K562 (cell line): ENCODE results near the gene LSM12. TPM values are rescaled to one million over a fixed set of nuclear protein-coding genes. Genes with fewer than 3 reads are reported as not detected.

ENCODE experiments used
- ATAC-seq: fragments of 200-7000 bp; cut with Tn5 transposase; 3 replicates; pipeline ENCODE4 v1.9.1; 2020; ENCODE audit warnings: moderate library complexity
- BruUV-seq: library from RNA; stranded (reverse); fragments of 400-500 nt; replicated peaks from 2 replicates; lab custom pipeline; 2021; lab: Mats Ljungman, UMichigan
- CTCF ChIA-PET: fragments of 300-600 bp; formaldehyde crosslinking; extraction: SDS; loops from one replicate; lab custom pipeline; 2021; ENCODE audit warnings: low intra/inter-chr PET ratio; lab: Yijun Ruan, JAX
- POLR2A ChIA-PET: fragments of 300-600, 350-650 bp; sonication (Branson Sonifier 250); formaldehyde crosslinking; extraction: SDS; loops from one replicate; lab custom pipeline; 2021; ENCODE audit warnings: antibody characterized with exemption, inconsistent platforms; lab: Yijun Ruan, JAX
- DNase-seq, 4 experiments: peaks; one replicate each; pipeline versions ENCODE4 v3.0.0 to v3.0.0-alpha.2; 2011 to 2018; ENCODE audit warnings: low spot score in 3 of 4, mixed read lengths in 3 of 4; ENCODE audit errors: extremely low read depth in 1 of 4
- FAIRE-seq: peaks from 2 replicates; lab custom pipeline; 2011; peaks lifted over from hg19 to GRCh38; lab: Jason Lieb, UNC
- H2AFZ ChIP-seq: 2 replicates; pipeline ENCODE4 v1.6.0; 2011; ENCODE audit warnings: low read depth, low read length, control low read depth, inconsistent platforms
- H3K27ac ChIP-seq: fragments of 200-600 bp; 3 replicates; pipeline ENCODE4 v1.8.0; 2011; ENCODE audit warnings: low read depth, mild to moderate bottlenecking, control low read depth, inconsistent platforms, low read length, moderate library complexity, mixed read lengths; ENCODE audit errors: extremely low read depth
- H3K27me3 ChIP-seq, 2 experiments: fragments of 300-600 bp in 1 of 2; 2 replicates in 1 of 2; 3 replicates in 1 of 2; pipeline versions ENCODE4 v1.6.0 to v1.8.0; 2011; ENCODE audit warnings: inconsistent platforms in 2 of 2, low read length in 2 of 2, mild to moderate bottlenecking in 1 of 2, mixed read lengths in 1 of 2, moderate library complexity in 1 of 2; ENCODE audit not compliant: control insufficient read depth in 2 of 2, insufficient read depth in 2 of 2
- H3K36me3 ChIP-seq: fragments of 300-600 bp; 3 replicates; pipeline ENCODE4 v1.8.0; 2011; ENCODE audit warnings: mild to moderate bottlenecking, low read length, inconsistent platforms; ENCODE audit not compliant: control insufficient read depth, insufficient read depth
- H3K4me1 ChIP-seq, 2 experiments: fragments of 200-600 bp in 1 of 2; replicated peaks in 1 of 2; 2 replicates in 1 of 2; 3 replicates in 1 of 2; pipeline versions ENCODE4 v1.5.1 to v1.8.0; 2011; ENCODE audit warnings: inconsistent platforms in 2 of 2, low read length in 2 of 2, mild to moderate bottlenecking in 1 of 2, mixed read lengths in 1 of 2, moderate library complexity in 1 of 2; ENCODE audit not compliant: control insufficient read depth in 2 of 2, insufficient read depth in 2 of 2
- H3K4me2 ChIP-seq: 2 replicates; pipeline ENCODE4 v1.6.1; 2011; ENCODE audit warnings: low read length, control low read depth, inconsistent platforms, mixed read lengths; ENCODE audit not compliant: insufficient read depth
- H3K4me3 ChIP-seq: fragments of 200-600 bp; sonication (generic), shearing (Covaris generic); 2 replicates; pipeline ENCODE4 v1.5.1; 2016; ENCODE audit warnings: control low read depth, inconsistent platforms
- H3K79me2 ChIP-seq: fragments of 200-600 bp; 3 replicates; pipeline ENCODE4 v1.8.0; 2011; ENCODE audit warnings: low read length, inconsistent platforms; ENCODE audit not compliant: control insufficient read depth, insufficient read depth
- H3K9ac ChIP-seq, 2 experiments: 2 replicates each; pipeline versions ENCODE4 v1.6.0 to v1.6.1; 2011; ENCODE audit warnings: low read depth in 2 of 2, low read length in 2 of 2, control low read depth in 1 of 2, inconsistent platforms in 1 of 2, mild to moderate bottlenecking in 1 of 2, mixed read lengths in 1 of 2; ENCODE audit not compliant: insufficient read depth in 1 of 2
- H3K9me1 ChIP-seq: one replicate; pipeline ENCODE4 v1.6.0; 2011; ENCODE audit warnings: inconsistent platforms, mild to moderate bottlenecking, low read length, moderate library complexity; ENCODE audit not compliant: control insufficient read depth, insufficient read depth
- H3K9me3 ChIP-seq: replicated peaks from 2 replicates; pipeline ENCODE4 v1.5.1; 2011; ENCODE audit warnings: low read depth, low read length, inconsistent platforms; ENCODE audit not compliant: control insufficient read depth, insufficient read depth
- H4K20me1 ChIP-seq: replicated peaks from 2 replicates; pipeline ENCODE4 v1.6.1; 2011; ENCODE audit warnings: low read length, inconsistent platforms, mixed read lengths; ENCODE audit not compliant: control insufficient read depth, insufficient read depth
- ETV1 ChIP-seq: fragments of 450-650 bp; conservative IDR thresholded peaks from 2 replicates; pipeline ENCODE4 v1.6.1; 2016; ENCODE audit warnings: missing genetic modification characterization, control low read depth, low read depth, missing compliant biosample characterization
- MAZ ChIP-seq, 2 experiments: fragments of 450-650 bp in 1 of 2; sonication (generic) in 1 of 2; formaldehyde crosslinking; IDR thresholded peaks in 1 of 2; conservative IDR thresholded peaks in 1 of 2; 2 replicates each; pipeline versions ENCODE4 v1.4.0 to v1.5.0; 2020; ENCODE audit warnings: mild to moderate bottlenecking in 1 of 2, missing genetic modification reagents in 1 of 2
- WGBS: fragments of 100-300 bp; shearing (Covaris generic); methylation state at CpG from one replicate; pipeline ENCODE4 v1.1.6; 2016; ENCODE audit warnings: low coverage, mixed read lengths; ENCODE audit not compliant: insufficient coverage; ENCODE audit errors: missing lambda C conversion rate; 5-methylcytosine and 5-hydroxymethylcytosine counted together
- in situ Hi-C: fragments of 300-500 bp; cut with MboI; formaldehyde crosslinking; loops from 4 replicates; pipeline ENCODE4 v1.15.0; 2018; ENCODE audit warnings: inconsistent platforms, mixed read lengths
- intact Hi-C: fragments of 100-400 bp; cut with micrococcal nuclease; formaldehyde crosslinking; loops from 2 replicates; pipeline ENCODE4 v1.14.2; 2022
- polyA plus RNA-seq, 8 experiments: library from polyadenylated mRNA; depleted of rRNA in 4 of 8; stranded (reverse) in 5 of 8; unstranded in 3 of 8; fragments of >200 nt; fragmentation: Nextera tagmentation in 2 of 8; fragmentation: Illumina TruSeq in 1 of 8; extraction: Ambion mirVana in 2 of 8; extraction: Trizol in 1 of 8; gene quantifications; 2 replicates each; pipeline versions ENCODE4 v1.2.1 to v1.2.3, GENCODE V29; 2011 to 2014; ENCODE audit warnings: inconsistent platforms in 1 of 8, missing spikeins in 1 of 8
- total RNA-seq, 7 experiments: library from RNA; depleted of rRNA in 6 of 7; stranded (reverse); fragments of >200 nt in 6 of 7; fragmentation: Illumina TruSeq in 2 of 7; extraction: Trizol in 2 of 7; gene quantifications; 2 replicates each; pipeline versions ENCODE4 v1.2.1 to v1.2.3, GENCODE V29; 2011 to 2021; ENCODE audit warnings: low replicate concordance in 1 of 7
- TF ChIP-seq, protein P1 (sequence below): IDR thresholded peaks from 2 replicates; pipeline ENCODE4 v1.6.1; 2014; ENCODE audit warnings: antibody characterized with exemption
- TF ChIP-seq, protein P2 (sequence below): sonication (generic); formaldehyde crosslinking; IDR thresholded peaks from 2 replicates; pipeline ENCODE4 v1.4.0; 2020; ENCODE audit warnings: mild to moderate bottlenecking, missing genetic modification reagents

The LSM12 gene
- total and polyA plus RNA-seq, 9 of the 15 experiments (the other 6 are each of a cell fraction or from before 2014, with no cell fraction given): 53.0 to 258 (median 89.3) TPM

DNA sequence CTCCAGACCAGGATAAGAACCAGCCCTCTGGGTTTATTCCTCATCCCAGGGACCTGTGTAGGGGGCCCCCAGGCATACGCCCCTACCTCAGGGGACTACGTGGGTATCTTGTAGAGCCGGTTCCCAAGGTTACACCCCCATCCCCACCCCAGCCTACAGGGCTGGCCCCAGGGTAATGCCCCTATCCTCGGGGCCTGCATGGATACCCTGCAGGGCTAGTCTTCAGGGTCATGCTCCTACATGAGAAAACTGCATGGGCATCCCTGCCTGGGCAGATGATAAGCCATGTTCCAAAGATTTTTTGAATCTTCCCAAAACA, 42.8 kb upstream of the LSM12 start:
- Histone ChIP-seq H3K27me3 (no peaks in the 10 kb centered on the region), H3K27ac (no peak overlapping the region), H3K9ac (peak overlapping the region in 1 of 2 experiments; percentile 79; a peak in 1 of 4 replicates), H3K4me3 (no peak overlapping the region), H3K4me1 (peaks cover 38 to 54% of the 10 kb centered on the region in 2 experiments), H3K9me3 (no peaks in the 10 kb centered on the region)
- in situ Hi-C loops: no loop called here
- ATAC-seq: no peak
- TF ChIP-seq, protein P1, sequence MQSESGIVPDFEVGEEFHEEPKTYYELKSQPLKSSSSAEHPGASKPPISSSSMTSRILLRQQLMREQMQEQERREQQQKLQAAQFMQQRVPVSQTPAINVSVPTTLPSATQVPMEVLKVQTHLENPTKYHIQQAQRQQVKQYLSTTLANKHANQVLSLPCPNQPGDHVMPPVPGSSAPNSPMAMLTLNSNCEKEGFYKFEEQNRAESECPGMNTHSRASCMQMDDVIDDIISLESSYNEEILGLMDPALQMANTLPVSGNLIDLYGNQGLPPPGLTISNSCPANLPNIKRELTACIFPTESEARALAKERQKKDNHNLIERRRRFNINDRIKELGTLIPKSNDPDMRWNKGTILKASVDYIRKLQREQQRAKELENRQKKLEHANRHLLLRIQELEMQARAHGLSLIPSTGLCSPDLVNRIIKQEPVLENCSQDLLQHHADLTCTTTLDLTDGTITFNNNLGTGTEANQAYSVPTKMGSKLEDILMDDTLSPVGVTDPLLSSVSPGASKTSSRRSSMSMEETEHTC: no peak
- TF ChIP-seq, protein P2, sequence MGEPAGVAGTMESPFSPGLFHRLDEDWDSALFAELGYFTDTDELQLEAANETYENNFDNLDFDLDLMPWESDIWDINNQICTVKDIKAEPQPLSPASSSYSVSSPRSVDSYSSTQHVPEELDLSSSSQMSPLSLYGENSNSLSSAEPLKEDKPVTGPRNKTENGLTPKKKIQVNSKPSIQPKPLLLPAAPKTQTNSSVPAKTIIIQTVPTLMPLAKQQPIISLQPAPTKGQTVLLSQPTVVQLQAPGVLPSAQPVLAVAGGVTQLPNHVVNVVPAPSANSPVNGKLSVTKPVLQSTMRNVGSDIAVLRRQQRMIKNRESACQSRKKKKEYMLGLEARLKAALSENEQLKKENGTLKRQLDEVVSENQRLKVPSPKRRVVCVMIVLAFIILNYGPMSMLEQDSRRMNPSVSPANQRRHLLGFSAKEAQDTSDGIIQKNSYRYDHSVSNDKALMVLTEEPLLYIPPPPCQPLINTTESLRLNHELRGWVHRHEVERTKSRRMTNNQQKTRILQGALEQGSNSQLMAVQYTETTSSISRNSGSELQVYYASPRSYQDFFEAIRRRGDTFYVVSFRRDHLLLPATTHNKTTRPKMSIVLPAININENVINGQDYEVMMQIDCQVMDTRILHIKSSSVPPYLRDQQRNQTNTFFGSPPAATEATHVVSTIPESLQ: no peak
- TF ChIP-seq ETV1 (tag) (no peak), MAZ (CRISPR knock-in tag; conservative IDR thresholded peaks at IDR 0.05 in 1 of 2, IDR thresholded peaks at IDR 0.05 in 1 of 2) (no peak)
- TF ChIP-seq, all 486 proteins: peak for 0
- CTCF ChIA-PET: no interaction called here
- Histone ChIP-seq H3K9me1 (peaks cover 12% of the 10 kb centered on the region), H3K36me3 (no peaks in the 10 kb centered on the region; the same call in 2 of the 3 replicates), H2AFZ (no peak overlapping the region), H3K4me2 (no peak overlapping the region), H4K20me1 (peaks cover 8% of the 10 kb centered on the region; the same call in 1 of the 2 replicates), H3K79me2 (peaks cover 5% of the 10 kb centered on the region; the same call in 1 of the 3 replicates)
- no peak for DNase-seq
- intact Hi-C loops: no loop called here
- FAIRE-seq: no peak
- POLR2A ChIA-PET: interaction anchor here (0.6 to 1.6 kb wide), 2 partner anchors 19 to 551 kb away, joined by 3 read pairs; no protein-coding TSS in a partner anchor
- BruUV-seq: no TSS peak
- WGBS: 48% methylated on average over 4 of the region's 4 CpGs
